ENCODE results near the gene CFAP298.

GRCh38 chr21:32648165-32648564 is 36.0 kb upstream of the CFAP298 start:
- TF ChIP-seq FOXM1 (IDR thresholded peaks at IDR 0.05; ENCODE audit: borderline replicate concordance) (no peak), BHLHE40 (IDR thresholded peaks at IDR 0.05; ENCODE audit: borderline replicate concordance) (no peak), SUZ12 (IDR thresholded peaks at IDR 0.05) (no peak), SP1 (IDR thresholded peaks at IDR 0.05) (no peak), PKNOX1 (IDR thresholded peaks at IDR 0.05) (no peak), FOXA1 (IDR thresholded peaks at IDR 0.05) (no peak), LEF1 (IDR thresholded peaks at IDR 0.05; ENCODE audit: borderline replicate concordance) (no peak), L3MBTL2 (conservative IDR thresholded peaks at IDR 0.05) (no peak)

Data from HEK293T (cell line).